ENCODE results near the gene ARID3C. TPM values are rescaled to one million over a fixed set of nuclear protein-coding genes. Genes with fewer than 3 reads are reported as not detected.

Gene ARID3C
- total RNA-seq, 4 donors from 2014 or later, result not detected

- WGBS, 2 donors, result 84% methylated on average over 4 to 5 of the region's 5 CpGs
- Histone ChIP-seq H3K27ac (peak overlapping the region in 3 of 4 donors; percentile 81 to 88 (median 88)), H3K27me3 (no peaks in the 10 kb centered on the region), H3K4me3 (no peak overlapping the region), H3K9me3 (no peaks in the 10 kb centered on the region), H3K36me3 (peaks cover 0 to 16% (median 0%) of the 10 kb centered on the region in 3 donors), H3K4me1 (peaks cover 33 to 68% (median 45%) of the 10 kb centered on the region in 3 donors)
- intact Hi-C loops (cut with DNase I), result no loop called here
- TF ChIP-seq, protein P1, sequence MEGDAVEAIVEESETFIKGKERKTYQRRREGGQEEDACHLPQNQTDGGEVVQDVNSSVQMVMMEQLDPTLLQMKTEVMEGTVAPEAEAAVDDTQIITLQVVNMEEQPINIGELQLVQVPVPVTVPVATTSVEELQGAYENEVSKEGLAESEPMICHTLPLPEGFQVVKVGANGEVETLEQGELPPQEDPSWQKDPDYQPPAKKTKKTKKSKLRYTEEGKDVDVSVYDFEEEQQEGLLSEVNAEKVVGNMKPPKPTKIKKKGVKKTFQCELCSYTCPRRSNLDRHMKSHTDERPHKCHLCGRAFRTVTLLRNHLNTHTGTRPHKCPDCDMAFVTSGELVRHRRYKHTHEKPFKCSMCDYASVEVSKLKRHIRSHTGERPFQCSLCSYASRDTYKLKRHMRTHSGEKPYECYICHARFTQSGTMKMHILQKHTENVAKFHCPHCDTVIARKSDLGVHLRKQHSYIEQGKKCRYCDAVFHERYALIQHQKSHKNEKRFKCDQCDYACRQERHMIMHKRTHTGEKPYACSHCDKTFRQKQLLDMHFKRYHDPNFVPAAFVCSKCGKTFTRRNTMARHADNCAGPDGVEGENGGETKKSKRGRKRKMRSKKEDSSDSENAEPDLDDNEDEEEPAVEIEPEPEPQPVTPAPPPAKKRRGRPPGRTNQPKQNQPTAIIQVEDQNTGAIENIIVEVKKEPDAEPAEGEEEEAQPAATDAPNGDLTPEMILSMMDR (IDR thresholded peaks at IDR 0.05), result no peak
- no peak for TF ChIP-seq POLR2A (IDR thresholded peaks at IDR 0.05)
- DNase-seq, result no peak
Observed at GRCh38 chr9:34655394-34655793, 26.5 kb upstream of the ARID3C start.

GRCh38 chr9:34654323-34655051 is 25.6 kb upstream of the ARID3C start:
- intact Hi-C loops (cut with DNase I), result no loop called here
- Histone ChIP-seq H3K27ac (peak overlapping the region; percentile 19 to 88 (median 84)), H3K27me3 (no peaks in the 10 kb centered on the region), H3K4me3 (peak overlapping the region in 1 of 4 donors; percentile 9), H3K4me1 (peaks cover 33 to 58% (median 45%) of the 10 kb centered on the region in 3 donors), H3K36me3 (peaks cover 0 to 12% (median 2%) of the 10 kb centered on the region in 3 donors), H3K9me3 (no peaks in the 10 kb centered on the region)
- WGBS, 2 donors, result 4 to 28% methylated on average over 6 to 9 of the region's 11 CpGs
- DNase-seq, result no peak
- no peak for TF ChIP-seq POLR2A (IDR thresholded peaks at IDR 0.05)
- TF ChIP-seq, protein P1 (IDR thresholded peaks at IDR 0.05), result no peak

GRCh38 chr9:34653151-34654072 is 24.5 kb upstream of the ARID3C start:
- Histone ChIP-seq H3K27me3 (no peaks in the 10 kb centered on the region), H3K27ac (peak overlapping the region; percentile 54 to 88 (median 84)), H3K36me3 (peaks cover 0 to 22% (median 3%) of the 10 kb centered on the region in 3 donors), H3K4me3 (peak overlapping the region in 2 of 4 donors; percentile 41 to 63), H3K9me3 (no peaks in the 10 kb centered on the region), H3K4me1 (peaks cover 33 to 59% (median 45%) of the 10 kb centered on the region in 3 donors)
- TF ChIP-seq, protein P1 (IDR thresholded peaks at IDR 0.05), result no peak
- TF ChIP-seq POLR2A (IDR thresholded peaks at IDR 0.05), result no peak
- no peak for DNase-seq
- intact Hi-C loops (cut with DNase I), result no loop called here
- WGBS, 2 donors, result 54 to 57% methylated on average over 8 of the region's 11 CpGs

DNA sequence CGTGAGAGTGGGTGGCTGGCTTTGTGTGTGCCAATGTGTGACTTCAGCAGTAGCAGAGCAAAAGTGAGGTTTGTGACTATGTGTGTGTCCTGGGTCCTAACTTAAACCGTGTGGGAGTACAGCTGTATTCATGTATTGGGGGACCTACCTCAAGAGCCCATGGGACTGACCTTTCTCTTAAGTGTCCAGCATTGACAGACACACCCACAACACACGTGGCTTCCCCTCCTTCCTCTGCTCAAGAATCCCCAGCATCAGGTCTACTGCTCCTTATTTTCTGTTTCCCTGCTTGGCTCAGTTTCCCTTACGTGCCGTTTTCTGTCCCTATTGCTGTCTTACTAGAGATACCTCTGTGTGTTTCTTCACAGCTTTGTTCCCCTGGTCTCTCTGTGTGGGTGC is 23.7 kb upstream of the ARID3C start:
- H3K9me3 ChIP-seq, result no peaks in the 10 kb centered on the region
- H3K4me3 ChIP-seq, result peak overlapping the region; percentile 18 to 63 (median 37)
- DNase-seq, result no peak
- intact Hi-C loops (cut with DNase I), result no loop called here
- H3K27ac ChIP-seq, result peak overlapping the region; percentile 54 to 88 (median 84)
- H3K36me3 ChIP-seq, result peaks cover 0 to 27% (median 3%) of the 10 kb centered on the region in 3 donors
- no peaks in the 10 kb centered on the region for H3K27me3 ChIP-seq
- WGBS, 2 donors, result 18 to 34% methylated on average over 5 of the region's 5 CpGs
- H3K4me1 ChIP-seq, result peaks cover 37 to 68% (median 52%) of the 10 kb centered on the region in 3 donors
- TF ChIP-seq, protein P1 (IDR thresholded peaks at IDR 0.05), result no peak
- TF ChIP-seq POLR2A (IDR thresholded peaks at IDR 0.05), result no peak
